Tibial artery (tissue), 4 donors: ENCODE data around the gene MFF.

ENCODE experiments used
- DNase-seq, 2 donors: peaks; one replicate each; pipeline ENCODE4 v3.0.0-alpha.2; 2019
- H3K27ac ChIP-seq, 2 donors: fragments of 200-600 bp; sonication (generic) in 1 of 2; 1 replicate in 1 of 2; 2 replicates in 1 of 2; pipeline ENCODE4 v1.5.1; 2018 to 2019; ENCODE audit warnings: mild to moderate bottlenecking in 1 of 2
- H3K27me3 ChIP-seq, 2 donors: fragments of 200-600 bp; sonication (generic) in 1 of 2; one replicate each; pipeline versions ENCODE4 v1.5.1 to v1.6.0; 2016 to 2019
- H3K36me3 ChIP-seq, 3 donors: fragments of 200-600 bp; sonication (generic) in 2 of 3; one replicate each; pipeline ENCODE4 v1.5.1; 2016 to 2019; ENCODE audit warnings: mild to moderate bottlenecking in 2 of 3
- H3K4me1 ChIP-seq, 4 donors: fragments of 200-600 bp; sonication (generic) in 2 of 4; 1 replicate in 3 of 4; 2 replicates in 1 of 4; pipeline ENCODE4 v1.5.1; 2016 to 2019
- H3K4me3 ChIP-seq, 2 donors: fragments of 200-600 bp; sonication (generic) in 1 of 2; 1 replicate in 1 of 2; 2 replicates in 1 of 2; pipeline ENCODE4 v1.5.1; 2018 to 2019; ENCODE audit warnings: mild to moderate bottlenecking in 2 of 2
- H3K9me3 ChIP-seq, 3 donors: fragments of 200-600 bp; sonication (generic) in 1 of 3; one replicate each; pipeline ENCODE4 v1.5.1; 2016 to 2019
- intact Hi-C: fragments of 100-400 bp; cut with DNase I; formaldehyde crosslinking; loops from one replicate; pipeline ENCODE4 v1.15.0; 2023; ENCODE audit warnings: low total_unique reads
- TF ChIP-seq, protein P1 (sequence below), 2 experiments: fragments of 200-600 bp in 1 of 2; fragments of 450-650 bp in 1 of 2; IDR thresholded peaks; one replicate each; pipeline ENCODE4 v1.5.1; 2017 to 2019; ENCODE audit warnings: antibody characterized with exemption in 2 of 2, mild to moderate bottlenecking in 1 of 2, moderate library complexity in 1 of 2

The MFF gene

DNA sequence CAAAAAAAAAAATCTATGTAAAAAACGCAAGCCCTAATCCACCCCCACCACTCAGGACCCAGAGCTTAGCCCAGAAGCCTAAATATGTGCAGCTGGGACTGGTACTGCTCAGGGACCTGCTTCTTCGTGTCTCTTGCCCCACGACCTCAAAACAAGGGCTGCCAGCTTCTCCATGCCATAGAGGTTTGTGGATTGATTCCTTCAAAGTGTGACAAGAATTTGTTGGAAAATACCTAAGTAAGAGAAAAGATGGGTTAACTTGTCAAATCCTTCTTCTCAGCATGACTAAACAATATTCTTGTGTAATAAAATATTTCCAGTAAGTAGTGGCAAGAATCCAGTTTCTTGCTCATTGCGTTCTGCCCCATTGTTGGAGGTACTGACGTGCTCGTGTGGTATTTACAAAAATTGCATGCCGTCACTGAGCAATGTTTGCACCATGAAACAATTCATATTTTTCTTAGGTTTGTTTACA is 63.5 kb downstream of the MFF start:
- no peak overlapping the region for H3K27ac ChIP-seq

GRCh38 chr2:227389231-227389630 is 64.2 kb downstream of the MFF start:
- TF ChIP-seq, protein P1, sequence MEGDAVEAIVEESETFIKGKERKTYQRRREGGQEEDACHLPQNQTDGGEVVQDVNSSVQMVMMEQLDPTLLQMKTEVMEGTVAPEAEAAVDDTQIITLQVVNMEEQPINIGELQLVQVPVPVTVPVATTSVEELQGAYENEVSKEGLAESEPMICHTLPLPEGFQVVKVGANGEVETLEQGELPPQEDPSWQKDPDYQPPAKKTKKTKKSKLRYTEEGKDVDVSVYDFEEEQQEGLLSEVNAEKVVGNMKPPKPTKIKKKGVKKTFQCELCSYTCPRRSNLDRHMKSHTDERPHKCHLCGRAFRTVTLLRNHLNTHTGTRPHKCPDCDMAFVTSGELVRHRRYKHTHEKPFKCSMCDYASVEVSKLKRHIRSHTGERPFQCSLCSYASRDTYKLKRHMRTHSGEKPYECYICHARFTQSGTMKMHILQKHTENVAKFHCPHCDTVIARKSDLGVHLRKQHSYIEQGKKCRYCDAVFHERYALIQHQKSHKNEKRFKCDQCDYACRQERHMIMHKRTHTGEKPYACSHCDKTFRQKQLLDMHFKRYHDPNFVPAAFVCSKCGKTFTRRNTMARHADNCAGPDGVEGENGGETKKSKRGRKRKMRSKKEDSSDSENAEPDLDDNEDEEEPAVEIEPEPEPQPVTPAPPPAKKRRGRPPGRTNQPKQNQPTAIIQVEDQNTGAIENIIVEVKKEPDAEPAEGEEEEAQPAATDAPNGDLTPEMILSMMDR (IDR thresholded peaks at IDR 0.05) = no peak
- intact Hi-C loops = no loop called here
- no peaks in the 10 kb centered on the region for H3K9me3 ChIP-seq
- no peaks in the 10 kb centered on the region for H3K4me1 ChIP-seq
- no peak overlapping the region for H3K27ac ChIP-seq
- no peaks in the 10 kb centered on the region for H3K27me3 ChIP-seq
- no peak for DNase-seq
- no peaks in the 10 kb centered on the region for H3K36me3 ChIP-seq
- H3K4me3 ChIP-seq = no peak overlapping the region

More for the DNA sequence above, 63.5 kb downstream of the MFF start:
- Histone ChIP-seq H3K4me1 (no peaks in the 10 kb centered on the region), H3K27me3 (no peaks in the 10 kb centered on the region), H3K4me3 (no peak overlapping the region), H3K9me3 (no peaks in the 10 kb centered on the region), H3K36me3 (no peaks in the 10 kb centered on the region)
- intact Hi-C loops = no loop called here
- DNase-seq = no peak
- TF ChIP-seq, protein P1 (IDR thresholded peaks at IDR 0.05) = no peak

- TF ChIP-seq, protein P1 (IDR thresholded peaks at IDR 0.05) = no peak
- no peaks in the 10 kb centered on the region for H3K9me3 ChIP-seq
Measured at GRCh38 chr2:227389661-227390060, 64.6 kb downstream of the MFF start.

GRCh38 chr2:227390468-227391256 is 65.6 kb downstream of the MFF start:
- Histone ChIP-seq H3K27ac (no peak overlapping the region), H3K9me3 (no peaks in the 10 kb centered on the region), H3K4me3 (no peak overlapping the region), H3K27me3 (no peaks in the 10 kb centered on the region), H3K36me3 (no peaks in the 10 kb centered on the region), H3K4me1 (no peaks in the 10 kb centered on the region)
- no peak for DNase-seq
- TF ChIP-seq, protein P1 (IDR thresholded peaks at IDR 0.05) = no peak
- intact Hi-C loops = no loop called here

More at GRCh38 chr2:227389661-227390060, 64.6 kb downstream of the MFF start:
- DNase-seq = no peak
- intact Hi-C loops = no loop called here
- Histone ChIP-seq H3K27me3 (no peaks in the 10 kb centered on the region), H3K4me1 (no peaks in the 10 kb centered on the region), H3K4me3 (no peak overlapping the region), H3K27ac (no peak overlapping the region), H3K36me3 (no peaks in the 10 kb centered on the region)

GRCh38 chr2:227394401-227394800 is 69.3 kb downstream of the MFF start:
- H3K4me3 ChIP-seq = no peak overlapping the region
- H3K27ac ChIP-seq = no peak overlapping the region
- H3K27me3 ChIP-seq = no peaks in the 10 kb centered on the region
- TF ChIP-seq, protein P1 (IDR thresholded peaks at IDR 0.05) = no peak
- intact Hi-C loops = no loop called here
- H3K4me1 ChIP-seq = no peaks in the 10 kb centered on the region
- H3K9me3 ChIP-seq = no peaks in the 10 kb centered on the region
- H3K36me3 ChIP-seq = no peaks in the 10 kb centered on the region
- DNase-seq = no peak
